GM12872 (cell line): ENCODE results near the gene KRT72.

Source experiments
- CTCF ChIP-seq: IDR thresholded peaks from 3 replicates; pipeline ENCODE4 v1.5.1; 2011; ENCODE audit warnings: low read depth, mild to moderate bottlenecking, low read length, moderate library complexity; ENCODE audit not compliant: insufficient read depth

KRT72 gene

GRCh38 chr12:52634266-52635056 is 33.2 kb upstream of the KRT72 start:
- no peak for TF ChIP-seq CTCF

- TF ChIP-seq CTCF: no peak
Observed at GRCh38 chr12:52633383-52633782, 32.1 kb upstream of the KRT72 start.

GRCh38 chr12:52632656-52633055 is 31.4 kb upstream of the KRT72 start:
- TF ChIP-seq CTCF: no peak

- no peak for TF ChIP-seq CTCF
Observed at GRCh38 chr12:52631676-52632459, 30.6 kb upstream of the KRT72 start.

GRCh38 chr12:52631264-52631663 is 30.0 kb upstream of the KRT72 start:
- no peak for TF ChIP-seq CTCF

GRCh38 chr12:52630599-52631200 is 29.4 kb upstream of the KRT72 start:
- TF ChIP-seq CTCF: no peak

- no peak for TF ChIP-seq CTCF
Observed at GRCh38 chr12:52630008-52630500, 28.8 kb upstream of the KRT72 start.
